Caco-2 (cell line): ENCODE data around the gene NWD2. TPM values are rescaled to one million over a fixed set of nuclear protein-coding genes. Genes with fewer than 3 reads are reported as not detected.

Experiments used
- BruUV-seq: library from RNA; stranded (reverse); fragments of 400-500 nt; replicated peaks from 2 replicates; lab custom pipeline; 2021; lab: Mats Ljungman, UMichigan
- CTCF ChIA-PET: fragments of 300-600 bp; sonication (Branson Sonifier 250); formaldehyde crosslinking; loops from one replicate; lab custom pipeline; 2022; ENCODE audit warnings: antibody characterized with exemption; lab: Charles Lee
- POLR2A ChIA-PET: fragments of 300-600 bp; sonication (Branson Sonifier 250); formaldehyde crosslinking; loops from one replicate; lab custom pipeline; 2022; ENCODE audit warnings: antibody characterized with exemption; lab: Charles Lee
- DNase-seq, 2 experiments: peaks; one replicate each; pipeline versions ENCODE4 v3.0.0 to v3.0.0-alpha.2; 2020 to 2022
- H3K27me3 ChIP-seq: replicated peaks from 2 replicates; pipeline ENCODE4 v1.6.0; 2011; ENCODE audit warnings: low read length; ENCODE audit not compliant: control insufficient read depth, insufficient read depth
- H3K36me3 ChIP-seq: 2 replicates; pipeline ENCODE4 v1.5.1; 2011; ENCODE audit warnings: low read length; ENCODE audit not compliant: control insufficient read depth, insufficient read depth
- H3K4me1 ChIP-seq: fragments of 250-450 bp; sonication (Bioruptor Pico); 2 replicates; pipeline ENCODE4 v1.5.1; 2020; ENCODE audit warnings: mild to moderate bottlenecking
- H3K4me3 ChIP-seq: 2 replicates; pipeline ENCODE4 v1.5.1; 2011; ENCODE audit warnings: low read depth, mild to moderate bottlenecking, control low read depth, low read length
- H3K9me3 ChIP-seq: fragments of 250-450 bp; sonication (Bioruptor Pico); 2 replicates; pipeline ENCODE4 v1.5.1; 2020; ENCODE audit warnings: mild to moderate bottlenecking, moderate library complexity
- H3K27ac Mint-ChIP-seq: one replicate; pipeline ENCODE4 v1.8.0; 2022; ENCODE audit warnings: mixed read lengths; ENCODE audit not compliant: unreplicated experiment
- H3K27me3 Mint-ChIP-seq: one replicate; pipeline ENCODE4 v1.8.0; 2022; ENCODE audit warnings: mixed read lengths; ENCODE audit not compliant: insufficient read depth, unreplicated experiment
- H3K36me3 Mint-ChIP-seq: one replicate; pipeline ENCODE4 v1.8.0; 2022; ENCODE audit warnings: mild to moderate bottlenecking, mixed read lengths; ENCODE audit not compliant: insufficient read depth, unreplicated experiment
- H3K4me1 Mint-ChIP-seq: one replicate; pipeline ENCODE4 v1.8.0; 2022; ENCODE audit warnings: low read depth, mixed read lengths; ENCODE audit not compliant: unreplicated experiment
- H3K4me3 Mint-ChIP-seq: one replicate; pipeline ENCODE4 v1.8.0; 2022; ENCODE audit warnings: mild to moderate bottlenecking, moderate library complexity, mixed read lengths; ENCODE audit not compliant: unreplicated experiment
- H3K9me3 Mint-ChIP-seq: one replicate; pipeline ENCODE4 v1.8.0; 2022; ENCODE audit warnings: mixed read lengths; ENCODE audit not compliant: unreplicated experiment
- intact Hi-C: fragments of 100-400 bp; cut with micrococcal nuclease; formaldehyde crosslinking; loops from one replicate; pipeline ENCODE4 v1.10.0; 2022; ENCODE audit not compliant: unreplicated experiment
- total RNA-seq: library from RNA; stranded (reverse); gene quantifications from 2 replicates; pipeline ENCODE4 v1.2.3, GENCODE V29; 2022
- TF ChIP-seq, protein P1 (sequence below), 2 experiments: fragments of 200-600 bp in 1 of 2; IDR thresholded peaks; 1 replicate in 1 of 2; 2 replicates in 1 of 2; pipeline versions ENCODE4 v1.5.1 to v1.8.0; 2011 to 2022; ENCODE audit warnings: antibody characterized with exemption in 1 of 2, control low read depth in 1 of 2, inconsistent platforms in 1 of 2, low read depth in 1 of 2, low read length in 1 of 2, mild to moderate bottlenecking in 1 of 2, moderate library complexity in 1 of 2; ENCODE audit not compliant: insufficient read depth in 1 of 2, severe bottlenecking in 1 of 2, unreplicated experiment in 1 of 2

NWD2 gene
- total RNA-seq, 1 experiment from 2014 or later: not detected

- peaks cover 34% of the 10 kb centered on the region for H3K4me1 ChIP-seq
- no peaks in the 10 kb centered on the region for H3K36me3 ChIP-seq
- Mint-ChIP-seq H3K4me3 (no peak overlapping the region), H3K27me3 (no peaks in the 10 kb centered on the region), H3K4me1 (peaks cover 21% of the 10 kb centered on the region), H3K36me3 (peaks cover 5% of the 10 kb centered on the region), H3K9me3 (no peaks in the 10 kb centered on the region), H3K27ac (no peak overlapping the region)
- no peak for DNase-seq
- H3K9me3 ChIP-seq: peaks cover 2% of the 10 kb centered on the region; the same call in 1 of the 2 replicates
- H3K4me3 ChIP-seq: no peak overlapping the region
- TF ChIP-seq, protein P1, sequence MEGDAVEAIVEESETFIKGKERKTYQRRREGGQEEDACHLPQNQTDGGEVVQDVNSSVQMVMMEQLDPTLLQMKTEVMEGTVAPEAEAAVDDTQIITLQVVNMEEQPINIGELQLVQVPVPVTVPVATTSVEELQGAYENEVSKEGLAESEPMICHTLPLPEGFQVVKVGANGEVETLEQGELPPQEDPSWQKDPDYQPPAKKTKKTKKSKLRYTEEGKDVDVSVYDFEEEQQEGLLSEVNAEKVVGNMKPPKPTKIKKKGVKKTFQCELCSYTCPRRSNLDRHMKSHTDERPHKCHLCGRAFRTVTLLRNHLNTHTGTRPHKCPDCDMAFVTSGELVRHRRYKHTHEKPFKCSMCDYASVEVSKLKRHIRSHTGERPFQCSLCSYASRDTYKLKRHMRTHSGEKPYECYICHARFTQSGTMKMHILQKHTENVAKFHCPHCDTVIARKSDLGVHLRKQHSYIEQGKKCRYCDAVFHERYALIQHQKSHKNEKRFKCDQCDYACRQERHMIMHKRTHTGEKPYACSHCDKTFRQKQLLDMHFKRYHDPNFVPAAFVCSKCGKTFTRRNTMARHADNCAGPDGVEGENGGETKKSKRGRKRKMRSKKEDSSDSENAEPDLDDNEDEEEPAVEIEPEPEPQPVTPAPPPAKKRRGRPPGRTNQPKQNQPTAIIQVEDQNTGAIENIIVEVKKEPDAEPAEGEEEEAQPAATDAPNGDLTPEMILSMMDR (IDR thresholded peaks at IDR 0.05; ENCODE audit: insufficient read depth in 1 of 2, low read depth in 1 of 2, low read length in 1 of 2, severe bottlenecking in 1 of 2, unreplicated experiment in 1 of 2): no peak
- BruUV-seq: no TSS peak
- no peaks in the 10 kb centered on the region for H3K27me3 ChIP-seq
- POLR2A ChIA-PET: no interaction called here
- intact Hi-C loops: no loop called here
- CTCF ChIA-PET: no interaction called here
These were observed 237.8 kb downstream of the NWD2 start for GRCh38 chr4:37482236-37482913.

DNA sequence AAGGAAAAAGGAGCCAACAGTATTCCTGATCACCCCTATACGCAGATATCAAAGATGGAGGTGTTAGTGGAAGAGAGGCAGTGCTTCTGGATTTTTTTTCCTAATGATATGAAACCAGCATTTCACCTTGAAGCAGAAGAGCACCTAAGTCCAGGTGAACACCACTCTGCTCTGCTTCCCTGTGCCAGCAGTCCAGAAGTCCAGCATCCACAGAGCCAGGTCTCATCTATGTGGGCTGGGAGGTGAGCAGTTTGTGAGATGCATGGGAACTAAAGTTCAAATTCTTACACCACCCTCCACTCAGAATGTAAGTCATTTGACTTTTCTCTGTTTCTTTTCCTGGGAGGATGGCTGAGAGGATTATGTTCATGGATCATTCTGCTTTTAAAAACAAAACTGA lies 239.1 kb downstream of the NWD2 start:
- POLR2A ChIA-PET: no interaction called here
- BruUV-seq: no TSS peak
- CTCF ChIA-PET: no interaction called here
- TF ChIP-seq, protein P1 (IDR thresholded peaks at IDR 0.05; ENCODE audit: insufficient read depth in 1 of 2, low read depth in 1 of 2, low read length in 1 of 2, severe bottlenecking in 1 of 2, unreplicated experiment in 1 of 2): no peak
- H3K27me3 ChIP-seq: no peaks in the 10 kb centered on the region
- no peak overlapping the region for H3K27ac Mint-ChIP-seq
- no peak overlapping the region for H3K4me3 Mint-ChIP-seq
- no peaks in the 10 kb centered on the region for H3K27me3 Mint-ChIP-seq
- no peak for DNase-seq
- no peaks in the 10 kb centered on the region for H3K9me3 Mint-ChIP-seq
- H3K36me3 ChIP-seq: no peaks in the 10 kb centered on the region
- H3K4me1 ChIP-seq: peaks cover 34% of the 10 kb centered on the region
- intact Hi-C loops: no loop called here
- no peak overlapping the region for H3K4me3 ChIP-seq
- H3K9me3 ChIP-seq: peaks cover 2% of the 10 kb centered on the region; the same call in 1 of the 2 replicates
- H3K4me1 Mint-ChIP-seq: peaks cover 20% of the 10 kb centered on the region
- peaks cover 5% of the 10 kb centered on the region for H3K36me3 Mint-ChIP-seq

GRCh38 chr4:37486166-37486565 lies 241.6 kb downstream of the NWD2 start:
- H3K27ac Mint-ChIP-seq: no peak overlapping the region

More at GRCh38 chr4:37486166-37486565, 241.6 kb downstream of the NWD2 start:
- H3K27me3 Mint-ChIP-seq: no peaks in the 10 kb centered on the region
- intact Hi-C loops: no loop called here
- no peak overlapping the region for H3K4me3 Mint-ChIP-seq
- peaks cover 5% of the 10 kb centered on the region for H3K36me3 Mint-ChIP-seq
- peaks cover 36% of the 10 kb centered on the region for H3K4me1 ChIP-seq
- peaks cover 2% of the 10 kb centered on the region; the same call in 1 of the 2 replicates for H3K9me3 ChIP-seq
- TF ChIP-seq, protein P1 (IDR thresholded peaks at IDR 0.05; ENCODE audit: insufficient read depth in 1 of 2, low read depth in 1 of 2, low read length in 1 of 2, severe bottlenecking in 1 of 2, unreplicated experiment in 1 of 2): no peak
- peaks cover 20% of the 10 kb centered on the region for H3K4me1 Mint-ChIP-seq
- CTCF ChIA-PET: no interaction called here
- POLR2A ChIA-PET: no interaction called here
- H3K27me3 ChIP-seq: no peaks in the 10 kb centered on the region
- no peak overlapping the region for H3K4me3 ChIP-seq
- DNase-seq: no peak
- no peaks in the 10 kb centered on the region for H3K9me3 Mint-ChIP-seq
- no peaks in the 10 kb centered on the region for H3K36me3 ChIP-seq
- no TSS peak for BruUV-seq
